ENCODE results near the gene MAP2K5.

DNA sequence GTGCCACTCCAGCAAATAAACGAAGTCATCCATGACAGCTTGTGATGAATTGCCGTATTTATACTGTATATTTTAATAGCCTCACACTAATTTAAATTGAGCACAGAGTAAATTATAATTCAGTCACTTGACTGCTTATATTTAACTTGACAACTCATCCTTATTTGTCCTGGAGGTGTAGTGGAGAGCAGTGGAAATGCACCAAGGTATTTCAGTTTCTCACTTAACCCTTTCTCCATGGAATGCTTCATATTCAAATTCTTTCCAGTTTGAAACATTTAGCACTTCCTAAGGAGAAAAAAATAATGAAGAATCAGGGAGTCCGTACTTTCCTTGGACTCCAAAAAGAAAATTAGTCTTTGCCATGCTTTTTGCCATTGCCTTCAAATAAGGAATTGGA is 99.0 kb downstream of the MAP2K5 start:
- TF ChIP-seq, protein P1, sequence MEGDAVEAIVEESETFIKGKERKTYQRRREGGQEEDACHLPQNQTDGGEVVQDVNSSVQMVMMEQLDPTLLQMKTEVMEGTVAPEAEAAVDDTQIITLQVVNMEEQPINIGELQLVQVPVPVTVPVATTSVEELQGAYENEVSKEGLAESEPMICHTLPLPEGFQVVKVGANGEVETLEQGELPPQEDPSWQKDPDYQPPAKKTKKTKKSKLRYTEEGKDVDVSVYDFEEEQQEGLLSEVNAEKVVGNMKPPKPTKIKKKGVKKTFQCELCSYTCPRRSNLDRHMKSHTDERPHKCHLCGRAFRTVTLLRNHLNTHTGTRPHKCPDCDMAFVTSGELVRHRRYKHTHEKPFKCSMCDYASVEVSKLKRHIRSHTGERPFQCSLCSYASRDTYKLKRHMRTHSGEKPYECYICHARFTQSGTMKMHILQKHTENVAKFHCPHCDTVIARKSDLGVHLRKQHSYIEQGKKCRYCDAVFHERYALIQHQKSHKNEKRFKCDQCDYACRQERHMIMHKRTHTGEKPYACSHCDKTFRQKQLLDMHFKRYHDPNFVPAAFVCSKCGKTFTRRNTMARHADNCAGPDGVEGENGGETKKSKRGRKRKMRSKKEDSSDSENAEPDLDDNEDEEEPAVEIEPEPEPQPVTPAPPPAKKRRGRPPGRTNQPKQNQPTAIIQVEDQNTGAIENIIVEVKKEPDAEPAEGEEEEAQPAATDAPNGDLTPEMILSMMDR (IDR thresholded peaks at IDR 0.05), result no peak
- no peak for TF ChIP-seq POLR2A (IDR thresholded peaks at IDR 0.05)

Data from right lobe of liver (tissue), 4 donors.